Activated CD4-positive, alpha-beta T cell treated with anti-CD3 and anti-CD28 coated beads, Interleukin-2, Interleukin-6, amounts not matched to agents 100 ng/mL and 50 ng/mL, durations not matched to agents 16 hours and 8 hours (primary cell): ENCODE data around the gene MFGE8.

Experiments used
- DNase-seq: peaks from one replicate; pipeline ENCODE4 v3.0.0-alpha.2; 2020

Gene MFGE8

DNA sequence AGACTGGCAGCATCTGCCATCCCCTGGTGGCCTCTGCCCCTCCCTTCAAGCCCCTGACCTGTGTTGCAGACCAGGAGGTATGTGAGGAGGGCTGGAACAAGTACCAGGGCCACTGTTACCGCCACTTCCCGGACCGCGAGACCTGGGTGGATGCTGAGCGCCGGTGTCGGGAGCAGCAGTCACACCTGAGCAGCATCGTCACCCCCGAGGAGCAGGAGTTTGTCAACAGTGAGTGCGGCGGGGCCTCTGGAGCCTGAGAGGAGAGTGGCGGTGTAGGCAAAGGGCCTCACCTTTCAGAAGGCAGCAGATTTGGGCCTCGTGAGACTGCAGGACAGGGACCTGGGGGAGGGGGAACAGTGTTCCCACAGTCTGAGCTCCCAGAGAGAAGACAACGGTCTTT lies 41.9 kb downstream of the MFGE8 start:
- DNase-seq = no peak

DNA sequence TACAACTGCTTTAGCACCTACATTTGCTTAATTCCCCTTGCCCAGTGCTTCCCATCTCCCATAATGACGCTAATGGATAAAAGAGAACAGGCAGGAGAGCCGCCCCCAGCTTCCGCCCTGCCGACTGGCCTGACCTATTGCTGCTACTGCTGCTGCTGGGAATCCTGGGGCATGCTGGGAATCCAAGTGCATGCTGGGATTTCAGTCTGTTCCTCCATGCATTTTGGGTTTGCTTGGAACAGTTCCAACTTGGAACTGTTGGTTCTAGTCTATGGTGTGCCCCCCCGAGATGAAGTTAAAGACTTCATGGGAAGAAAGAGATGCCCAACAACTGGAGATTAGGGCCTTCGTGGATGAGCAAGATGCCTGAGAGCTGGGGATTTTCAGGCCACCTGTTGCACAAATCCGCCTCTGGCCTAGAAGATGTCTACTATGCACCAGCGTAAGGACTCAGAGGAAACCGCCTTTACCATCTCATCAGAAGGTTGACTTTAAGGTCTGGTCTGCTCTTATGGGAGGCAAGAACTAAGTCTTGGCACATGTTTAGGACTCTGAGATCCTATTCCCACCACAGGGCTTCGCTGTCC lies 46.8 kb downstream of the MFGE8 start:
- DNase-seq = no peak

DNA sequence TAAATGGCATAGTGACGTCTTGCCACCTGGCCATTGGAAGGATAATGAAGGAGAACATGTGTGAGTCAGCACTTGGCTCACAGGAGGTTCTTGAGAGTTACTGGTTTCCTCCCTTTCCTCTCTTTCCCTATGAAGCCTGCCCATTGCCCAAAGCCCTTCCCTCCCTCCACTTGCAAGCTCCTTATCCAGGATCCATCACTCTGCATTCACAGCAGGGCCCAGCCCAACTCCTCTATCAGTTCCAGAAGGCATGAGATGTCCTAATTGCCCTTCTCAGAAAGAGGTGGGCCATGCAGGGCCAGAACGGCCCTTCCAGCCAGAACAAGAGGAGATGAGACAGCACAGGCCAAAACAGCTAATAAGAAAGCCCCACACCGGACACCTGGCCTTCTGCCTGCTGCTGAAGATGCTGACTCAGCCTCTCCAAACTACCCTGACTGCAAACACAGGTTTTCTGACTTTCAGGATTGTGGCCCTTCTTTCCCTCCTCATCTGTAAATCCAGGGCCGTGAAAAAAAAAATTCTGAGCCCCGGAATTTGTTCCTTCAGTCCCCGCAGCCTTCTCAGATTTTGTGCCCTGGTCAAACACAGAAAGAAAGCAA lies 47.6 kb downstream of the MFGE8 start:
- no peak for DNase-seq

DNA sequence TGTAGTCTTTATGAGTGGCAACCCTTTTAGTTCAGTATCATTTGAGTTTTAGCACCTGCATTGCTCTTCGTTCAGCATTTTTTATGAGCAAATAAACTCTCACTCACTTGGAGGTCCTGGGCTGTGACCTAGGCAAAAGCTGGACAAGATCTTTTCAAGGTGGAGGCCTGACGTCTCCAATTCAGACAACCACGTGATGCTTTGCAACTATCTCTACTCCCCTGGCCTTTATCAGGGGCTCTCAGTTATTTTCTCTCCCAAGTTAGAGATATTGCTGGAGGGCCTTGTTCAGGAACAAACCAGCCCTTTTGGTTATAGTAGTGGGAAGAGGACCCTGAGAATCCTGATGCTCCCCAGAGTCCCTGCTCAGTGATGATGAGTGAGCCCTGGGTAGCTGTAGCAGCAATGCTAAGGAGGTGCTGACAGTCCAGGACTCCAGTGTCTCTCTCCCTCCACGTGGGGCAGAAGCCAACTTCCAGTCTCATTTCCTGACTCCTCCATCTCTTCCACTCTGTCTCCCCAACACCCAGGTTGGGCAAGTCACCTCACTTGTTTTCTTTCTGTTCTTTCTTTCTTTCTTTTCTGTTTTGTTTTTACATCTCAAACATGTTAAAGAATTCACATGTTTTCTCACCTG lies 48.2 kb downstream of the MFGE8 start:
- DNase-seq = no peak

DNA sequence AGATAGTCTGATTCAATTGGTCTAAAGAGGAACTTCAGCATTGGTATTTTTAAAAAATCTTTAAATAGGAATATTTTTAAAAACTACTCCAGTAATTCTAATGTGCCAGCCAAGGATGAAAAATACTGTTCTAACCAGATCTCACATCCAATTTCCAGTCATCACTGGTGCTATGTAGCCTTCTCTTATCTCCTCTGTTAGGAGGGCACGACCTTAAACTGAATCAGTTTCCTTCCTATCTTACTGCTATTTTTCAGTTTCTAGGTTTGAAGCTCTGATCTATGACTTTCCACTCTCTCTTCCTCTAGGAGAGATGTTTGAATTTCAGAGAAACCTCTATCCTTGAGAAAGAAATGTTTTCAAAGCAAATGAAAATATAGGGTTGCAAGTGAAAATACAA lies 49.8 kb downstream of the MFGE8 start:
- DNase-seq = no peak

DNA sequence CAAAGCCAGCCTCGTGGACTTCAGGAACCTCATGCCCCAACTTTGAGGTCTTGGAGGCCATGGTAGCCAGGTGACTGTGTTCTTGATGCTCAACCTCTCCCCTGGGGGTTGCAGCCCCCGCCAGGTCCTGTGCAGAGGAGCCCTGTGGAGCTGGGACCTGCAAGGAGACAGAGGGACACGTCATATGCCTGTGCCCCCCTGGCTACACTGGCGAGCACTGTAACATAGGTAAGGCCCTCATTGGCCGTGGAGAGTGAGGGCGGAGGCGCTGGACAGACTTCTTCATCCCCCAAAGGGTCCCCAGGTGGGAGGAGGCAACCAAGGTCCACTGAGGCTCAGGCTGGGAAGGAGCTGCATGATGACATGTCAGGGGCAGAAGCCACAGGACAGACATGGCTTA lies 53.0 kb downstream of the MFGE8 start:
- no peak for DNase-seq

DNA sequence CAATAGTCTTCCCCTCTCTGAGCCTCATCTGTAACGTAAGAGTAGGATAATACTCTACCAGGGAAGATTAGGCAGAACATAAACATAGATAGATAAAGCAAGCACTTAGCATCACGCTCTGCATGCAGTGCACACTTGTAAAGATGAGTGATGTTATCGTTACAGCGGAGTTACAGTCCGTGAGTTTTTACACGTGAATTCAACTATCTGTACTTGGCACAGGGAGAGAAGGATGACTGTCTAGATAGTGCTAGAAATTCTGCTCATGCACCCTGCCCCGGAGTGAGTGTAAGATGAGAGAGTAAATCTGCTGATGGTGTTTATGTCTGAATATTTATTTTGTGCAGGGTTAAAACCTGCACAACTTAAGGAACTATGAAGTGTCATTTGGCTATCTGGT lies 53.6 kb downstream of the MFGE8 start:
- no peak for DNase-seq

DNA sequence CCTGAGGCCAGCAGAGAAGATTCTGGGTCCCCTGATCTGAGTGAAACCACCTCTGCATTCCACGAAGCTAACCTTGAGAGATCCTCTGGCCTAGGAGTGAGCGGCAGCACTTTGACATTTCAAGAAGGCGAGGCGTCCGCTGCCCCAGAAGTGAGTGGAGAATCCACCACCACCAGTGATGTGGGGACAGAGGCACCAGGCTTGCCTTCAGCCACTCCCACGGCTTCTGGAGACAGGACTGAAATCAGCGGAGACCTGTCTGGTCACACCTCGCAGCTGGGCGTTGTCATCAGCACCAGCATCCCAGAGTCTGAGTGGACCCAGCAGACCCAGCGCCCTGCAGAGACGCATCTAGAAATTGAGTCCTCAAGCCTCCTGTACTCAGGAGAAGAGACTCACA lies 54.2 kb downstream of the MFGE8 start:
- DNase-seq = no peak

DNA sequence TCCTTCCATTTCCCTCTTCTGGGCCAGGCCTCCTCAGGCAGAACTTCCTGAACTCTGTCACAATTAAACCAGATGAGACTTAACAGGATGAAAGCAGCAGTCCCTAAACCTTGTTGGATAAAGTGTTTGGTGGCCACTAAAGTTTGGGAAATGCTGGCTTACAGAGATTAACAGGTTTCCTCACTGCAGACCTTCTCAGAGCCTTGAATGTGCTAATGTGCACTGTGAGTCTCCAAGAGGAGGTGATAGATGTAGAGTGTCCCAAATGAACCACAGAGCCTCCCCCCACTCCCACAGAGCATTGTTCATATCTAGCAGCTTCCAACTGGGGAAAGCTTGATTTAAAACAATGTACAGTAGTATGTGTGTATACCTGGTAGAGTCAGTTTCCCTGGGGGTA lies 60.7 kb downstream of the MFGE8 start:
- no peak for DNase-seq

DNA sequence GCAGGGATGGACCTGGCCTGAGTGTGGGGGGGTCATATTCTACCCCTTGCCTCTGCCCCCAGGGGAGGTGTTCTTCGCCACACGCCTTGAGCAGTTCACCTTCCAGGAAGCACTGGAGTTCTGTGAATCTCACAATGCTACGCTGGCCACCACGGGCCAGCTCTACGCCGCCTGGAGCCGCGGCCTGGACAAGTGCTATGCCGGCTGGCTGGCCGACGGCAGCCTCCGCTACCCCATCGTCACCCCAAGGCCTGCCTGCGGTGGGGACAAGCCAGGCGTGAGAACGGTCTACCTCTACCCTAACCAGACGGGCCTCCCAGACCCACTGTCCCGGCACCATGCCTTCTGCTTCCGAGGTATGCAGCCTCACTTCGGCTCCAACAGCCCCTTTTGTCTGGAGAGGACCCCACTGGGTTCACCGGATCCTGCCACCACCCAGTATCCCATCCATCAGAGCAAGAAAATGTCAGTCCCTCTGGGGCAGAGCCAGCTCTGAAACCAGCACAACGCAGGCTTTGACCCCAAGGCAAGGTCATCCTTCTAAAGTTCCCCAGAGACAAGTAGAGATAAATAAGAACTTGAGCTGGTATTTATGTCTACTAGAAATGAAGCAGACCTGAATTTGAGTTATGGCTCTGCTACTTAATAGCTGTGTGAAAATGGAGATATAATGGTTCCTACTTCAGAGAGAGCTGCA lies 63.7 kb downstream of the MFGE8 start:
- DNase-seq = no peak
